Effector memory CD8-positive, alpha-beta T cell (primary cell): ENCODE results near the gene ARHGAP27.

ENCODE experiments used
- ATAC-seq: fragments of 150-1000 bp; cut with Tn5 transposase; replicated peaks from 2 replicates; pipeline ENCODE4 v1.10.0; 2021; ENCODE audit warnings: mild to moderate bottlenecking, moderate library complexity
- DNase-seq, 3 experiments: peaks; one replicate each; pipeline ENCODE4 v3.0.0; 2021
- H3K27ac Mint-ChIP-seq, 2 donors: one replicate each; pipeline ENCODE4 v1.8.0; 2022; ENCODE audit warnings: mild to moderate bottlenecking in 2 of 2, mixed read lengths in 2 of 2, moderate library complexity in 2 of 2
- H3K27me3 Mint-ChIP-seq, 2 donors: one replicate each; pipeline ENCODE4 v1.8.0; 2022; ENCODE audit warnings: mixed read lengths in 2 of 2
- H3K36me3 Mint-ChIP-seq: one replicate; pipeline ENCODE4 v1.8.0; 2022; ENCODE audit warnings: mild to moderate bottlenecking, moderate library complexity, mixed read lengths; ENCODE audit not compliant: insufficient read depth
- H3K4me1 Mint-ChIP-seq, 2 donors: one replicate each; pipeline ENCODE4 v1.8.0; 2022; ENCODE audit warnings: low read depth in 2 of 2, mixed read lengths in 2 of 2
- H3K4me3 Mint-ChIP-seq, 2 donors: one replicate each; pipeline ENCODE4 v1.8.0; 2022; ENCODE audit warnings: mild to moderate bottlenecking in 2 of 2, mixed read lengths in 2 of 2, moderate library complexity in 2 of 2
- H3K9me3 Mint-ChIP-seq, 2 donors: one replicate each; pipeline ENCODE4 v1.8.0; 2022; ENCODE audit warnings: mixed read lengths in 2 of 2

ARHGAP27 gene

GRCh38 chr17:45388604-45389325 is 43.9 kb downstream of the ARHGAP27 start:
- peak overlapping the region in 1 of 2 donors; percentile 63 for H3K27ac Mint-ChIP-seq
- peaks cover 17 to 41% of the 10 kb centered on the region in 2 donors for H3K27me3 Mint-ChIP-seq
- H3K9me3 Mint-ChIP-seq, result no peaks in the 10 kb centered on the region
- ATAC-seq, result no peak
- DNase-seq, result no peak
- H3K4me1 Mint-ChIP-seq, result peaks cover 11 to 14% of the 10 kb centered on the region in 2 donors
- no peak overlapping the region for H3K4me3 Mint-ChIP-seq
- H3K36me3 Mint-ChIP-seq, result peaks cover 5% of the 10 kb centered on the region

- DNase-seq (no peak), ATAC-seq (no peak)
- Mint-ChIP-seq H3K9me3 (no peaks in the 10 kb centered on the region), H3K4me1 (peaks cover 10 to 11% of the 10 kb centered on the region in 2 donors), H3K27ac (no peak overlapping the region), H3K4me3 (no peak overlapping the region), H3K36me3 (no peaks in the 10 kb centered on the region), H3K27me3 (peaks cover 22 to 50% of the 10 kb centered on the region in 2 donors)
Measured at GRCh38 chr17:45387739-45388138, 44.9 kb downstream of the ARHGAP27 start.

GRCh38 chr17:45386178-45386577 is 46.5 kb downstream of the ARHGAP27 start:
- peaks cover 9 to 10% of the 10 kb centered on the region in 2 donors for H3K4me1 Mint-ChIP-seq
- no peak overlapping the region for H3K4me3 Mint-ChIP-seq
- no peaks in the 10 kb centered on the region for H3K9me3 Mint-ChIP-seq
- no peak overlapping the region for H3K27ac Mint-ChIP-seq
- ATAC-seq, result no peak
- no peaks in the 10 kb centered on the region for H3K36me3 Mint-ChIP-seq
- H3K27me3 Mint-ChIP-seq, result peaks cover 22 to 50% of the 10 kb centered on the region in 2 donors
- DNase-seq, result no peak

- H3K27me3 Mint-ChIP-seq, result peaks cover 22 to 54% of the 10 kb centered on the region in 2 donors
- H3K4me1 Mint-ChIP-seq, result peaks cover 8 to 10% of the 10 kb centered on the region in 2 donors
- DNase-seq, result peak; percentile 85 to 88 (median 87)
- peak; percentile 99 for ATAC-seq
- H3K9me3 Mint-ChIP-seq, result no peaks in the 10 kb centered on the region
- H3K4me3 Mint-ChIP-seq, result no peak overlapping the region
- H3K27ac Mint-ChIP-seq, result peak overlapping the region; percentile 18 to 59
- H3K36me3 Mint-ChIP-seq, result no peaks in the 10 kb centered on the region
Measured at GRCh38 chr17:45385331-45385997, 47.2 kb downstream of the ARHGAP27 start.

GRCh38 chr17:45384789-45385262 is 47.8 kb downstream of the ARHGAP27 start:
- H3K4me1 Mint-ChIP-seq, result peaks cover 8 to 10% of the 10 kb centered on the region in 2 donors
- ATAC-seq (no peak), DNase-seq (no peak)
- H3K27ac Mint-ChIP-seq, result no peak overlapping the region
- H3K36me3 Mint-ChIP-seq, result no peaks in the 10 kb centered on the region
- peaks cover 22 to 56% of the 10 kb centered on the region in 2 donors for H3K27me3 Mint-ChIP-seq
- no peaks in the 10 kb centered on the region for H3K9me3 Mint-ChIP-seq
- H3K4me3 Mint-ChIP-seq, result no peak overlapping the region

GRCh38 chr17:45384047-45384788 is 48.5 kb downstream of the ARHGAP27 start:
- DNase-seq (no peak), ATAC-seq (no peak)
- Mint-ChIP-seq H3K27ac (no peak overlapping the region), H3K9me3 (no peaks in the 10 kb centered on the region), H3K27me3 (peaks cover 22 to 51% of the 10 kb centered on the region in 2 donors), H3K4me3 (no peak overlapping the region), H3K4me1 (peaks cover 8 to 10% of the 10 kb centered on the region in 2 donors), H3K36me3 (no peaks in the 10 kb centered on the region)

- Mint-ChIP-seq H3K27ac (no peak overlapping the region), H3K36me3 (no peaks in the 10 kb centered on the region), H3K9me3 (no peaks in the 10 kb centered on the region), H3K27me3 (peaks cover 13 to 52% of the 10 kb centered on the region in 2 donors), H3K4me1 (peaks cover 6 to 10% of the 10 kb centered on the region in 2 donors), H3K4me3 (no peak overlapping the region)
- DNase-seq (no peak), ATAC-seq (no peak)
Measured at GRCh38 chr17:45383003-45383402, 49.7 kb downstream of the ARHGAP27 start.

GRCh38 chr17:45382226-45382625 is 50.4 kb downstream of the ARHGAP27 start:
- no peak for ATAC-seq
- no peak overlapping the region for H3K4me3 Mint-ChIP-seq

GRCh38 chr17:45380991-45381390 is 51.7 kb downstream of the ARHGAP27 start:
- no peak overlapping the region for H3K4me3 Mint-ChIP-seq
- DNase-seq (no peak), ATAC-seq (no peak)
- H3K4me1 Mint-ChIP-seq, result peaks cover 6 to 7% of the 10 kb centered on the region in 2 donors
- H3K27ac Mint-ChIP-seq, result no peak overlapping the region
- H3K27me3 Mint-ChIP-seq, result peaks cover 6 to 56% of the 10 kb centered on the region in 2 donors
- no peaks in the 10 kb centered on the region for H3K9me3 Mint-ChIP-seq
- H3K36me3 Mint-ChIP-seq, result no peaks in the 10 kb centered on the region

More at GRCh38 chr17:45382226-45382625, 50.4 kb downstream of the ARHGAP27 start:
- no peaks in the 10 kb centered on the region for H3K36me3 Mint-ChIP-seq
- H3K27ac Mint-ChIP-seq, result no peak overlapping the region
- no peak for DNase-seq
- H3K27me3 Mint-ChIP-seq, result peaks cover 6 to 52% of the 10 kb centered on the region in 2 donors
- H3K9me3 Mint-ChIP-seq, result no peaks in the 10 kb centered on the region
- peaks cover 6 to 7% of the 10 kb centered on the region in 2 donors for H3K4me1 Mint-ChIP-seq

- Mint-ChIP-seq H3K4me3 (no peak overlapping the region), H3K27ac (no peak overlapping the region)
- ATAC-seq, result no peak
Measured at GRCh38 chr17:45380046-45380765, 52.5 kb downstream of the ARHGAP27 start.

GRCh38 chr17:45377401-45377800 is 55.3 kb downstream of the ARHGAP27 start:
- Mint-ChIP-seq H3K4me3 (no peak overlapping the region), H3K27me3 (peaks cover 10 to 55% of the 10 kb centered on the region in 2 donors), H3K27ac (no peak overlapping the region), H3K4me1 (no peaks in the 10 kb centered on the region), H3K9me3 (no peaks in the 10 kb centered on the region), H3K36me3 (no peaks in the 10 kb centered on the region)
- ATAC-seq (no peak), DNase-seq (no peak)

More at GRCh38 chr17:45380046-45380765, 52.5 kb downstream of the ARHGAP27 start:
- DNase-seq, result no peak
- Mint-ChIP-seq H3K36me3 (no peaks in the 10 kb centered on the region), H3K27me3 (peaks cover 6 to 61% of the 10 kb centered on the region in 2 donors), H3K4me1 (peaks cover 2 to 4% of the 10 kb centered on the region in 2 donors), H3K9me3 (no peaks in the 10 kb centered on the region)

GRCh38 chr17:45376171-45377005 is 56.3 kb downstream of the ARHGAP27 start:
- no peaks in the 10 kb centered on the region for H3K9me3 Mint-ChIP-seq
- peaks cover 20 to 65% of the 10 kb centered on the region in 2 donors for H3K27me3 Mint-ChIP-seq
- H3K4me3 Mint-ChIP-seq, result no peak overlapping the region
- ATAC-seq (no peak), DNase-seq (no peak)
- peaks cover 5% of the 10 kb centered on the region for H3K36me3 Mint-ChIP-seq
- peaks cover 0 to 3% of the 10 kb centered on the region in 2 donors for H3K4me1 Mint-ChIP-seq
- no peak overlapping the region for H3K27ac Mint-ChIP-seq
